Measurements from ENCODE around the gene EFNA2. TPM values are rescaled to one million over a fixed set of nuclear protein-coding genes. Genes with fewer than 3 reads are reported as not detected.
A peak's percentile ranks its signal among the peaks of the same experiment; 100 is the strongest.

EFNA2 gene
- polyA plus RNA-seq, 1 of the 3 experiments (the other 2 are of a cell fraction) = 1.1 TPM

DNA sequence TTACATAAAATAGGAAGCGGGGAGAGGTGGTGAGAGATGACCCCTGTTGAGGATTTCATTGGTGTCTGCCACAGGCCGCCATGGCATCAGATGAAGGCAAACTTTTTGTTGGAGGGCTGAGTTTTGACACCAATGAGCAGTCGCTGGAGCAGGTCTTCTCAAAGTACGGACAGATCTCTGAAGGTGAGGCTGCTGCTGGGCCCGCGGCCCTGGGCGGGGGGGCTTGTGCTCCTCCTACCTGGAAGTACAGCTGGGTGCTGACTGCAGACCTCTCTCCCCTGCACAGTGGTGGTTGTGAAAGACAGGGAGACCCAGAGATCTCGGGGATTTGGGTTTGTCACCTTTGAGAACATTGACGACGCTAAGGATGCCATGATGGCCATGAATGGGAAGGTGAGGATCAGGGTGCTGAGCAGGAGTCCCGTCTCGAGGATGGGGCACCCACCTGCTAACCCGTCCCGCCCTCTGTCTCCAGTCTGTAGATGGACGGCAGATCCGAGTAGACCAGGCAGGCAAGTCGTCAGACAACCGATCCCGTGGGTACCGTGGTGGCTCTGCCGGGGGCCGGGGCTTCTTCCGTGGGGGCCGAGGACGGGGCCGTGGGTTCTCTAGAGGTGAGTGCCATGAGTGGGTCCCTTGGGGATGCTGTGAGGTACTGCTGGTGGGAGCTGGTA lies 14.7 kb upstream of the EFNA2 start:
- H3K4me2 ChIP-seq = peak overlapping the region; percentile 98
- TF ChIP-seq RAD21 (IDR thresholded peaks at IDR 0.05; ENCODE audit: low read length) (no peak), YY1 (IDR thresholded peaks at IDR 0.05; ENCODE audit: low read depth) (no peak), TCF12 (IDR thresholded peaks at IDR 0.05) (no peak), FOXJ3 (CRISPR knock-in tag; IDR thresholded peaks at IDR 0.05) (no peak)
- TF ChIP-seq, protein P1, sequence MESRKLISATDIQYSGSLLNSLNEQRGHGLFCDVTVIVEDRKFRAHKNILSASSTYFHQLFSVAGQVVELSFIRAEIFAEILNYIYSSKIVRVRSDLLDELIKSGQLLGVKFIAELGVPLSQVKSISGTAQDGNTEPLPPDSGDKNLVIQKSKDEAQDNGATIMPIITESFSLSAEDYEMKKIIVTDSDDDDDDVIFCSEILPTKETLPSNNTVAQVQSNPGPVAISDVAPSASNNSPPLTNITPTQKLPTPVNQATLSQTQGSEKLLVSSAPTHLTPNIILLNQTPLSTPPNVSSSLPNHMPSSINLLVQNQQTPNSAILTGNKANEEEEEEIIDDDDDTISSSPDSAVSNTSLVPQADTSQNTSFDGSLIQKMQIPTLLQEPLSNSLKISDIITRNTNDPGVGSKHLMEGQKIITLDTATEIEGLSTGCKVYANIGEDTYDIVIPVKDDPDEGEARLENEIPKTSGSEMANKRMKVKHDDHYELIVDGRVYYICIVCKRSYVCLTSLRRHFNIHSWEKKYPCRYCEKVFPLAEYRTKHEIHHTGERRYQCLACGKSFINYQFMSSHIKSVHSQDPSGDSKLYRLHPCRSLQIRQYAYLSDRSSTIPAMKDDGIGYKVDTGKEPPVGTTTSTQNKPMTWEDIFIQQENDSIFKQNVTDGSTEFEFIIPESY (IDR thresholded peaks at IDR 0.05; ENCODE audit: borderline replicate concordance, low read depth) = no peak
- TF ChIP-seq, protein P2, sequence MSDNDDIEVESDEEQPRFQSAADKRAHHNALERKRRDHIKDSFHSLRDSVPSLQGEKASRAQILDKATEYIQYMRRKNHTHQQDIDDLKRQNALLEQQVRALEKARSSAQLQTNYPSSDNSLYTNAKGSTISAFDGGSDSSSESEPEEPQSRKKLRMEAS (IDR thresholded peaks at IDR 0.05; ENCODE audit: low read depth) = no peak
- DNase-seq = no peak
- H3K4me1 ChIP-seq (ENCODE audit: control insufficient read depth in 1 of 2, insufficient read depth in 2 of 2, low read depth in 1 of 2, low read length in 1 of 2) = peaks cover 36 to 62% of the 10 kb centered on the region in 2 experiments; a peak in 3 of 4 replicates
- peaks cover 45 to 50% of the 10 kb centered on the region in 2 experiments for H3K36me3 ChIP-seq (replicated peaks in 1 of 2; ENCODE audit: control insufficient read depth in 1 of 2, insufficient read depth in 2 of 2, low read length in 1 of 2)
- no peaks in the 10 kb centered on the region for H3K9me2 ChIP-seq
- ChIA-PET POLR2A (no interaction called here), CTCF (interaction anchor here (1.3 to 5.8 kb wide), 2 partner anchors 27 to 31 kb away, joined by 3 to 62 read pairs; no protein-coding TSS in a partner anchor)
- H3K4me3 ChIP-seq (ENCODE audit: low read depth in 2 of 2, low read length in 1 of 2) = peak overlapping the region; percentile 78 to 86
- H3F3A ChIP-seq (replicated peaks; ENCODE audit: insufficient read depth) = peaks cover 59% of the 10 kb centered on the region
- peaks cover 53% of the 10 kb centered on the region for H4K20me1 ChIP-seq (ENCODE audit: insufficient read depth)
- H3K27me3 ChIP-seq (ENCODE audit: insufficient read depth) = no peaks in the 10 kb centered on the region
- H3K27ac ChIP-seq (ENCODE audit: low read depth in 2 of 2, low read length in 1 of 2) = peak overlapping the region; percentile 31 to 91
- H3K79me2 ChIP-seq (ENCODE audit: insufficient read depth) = peaks cover 57% of the 10 kb centered on the region
- H3K9me3 ChIP-seq = no peaks in the 10 kb centered on the region
- peak overlapping the region; percentile 91 for H3K9ac ChIP-seq
- H2AFZ ChIP-seq (ENCODE audit: low read depth) = no peak overlapping the region
- WGBS (ENCODE audit: low lambda C conversion rate) = 78% methylated on average over 19 of the region's 26 CpGs

DNA sequence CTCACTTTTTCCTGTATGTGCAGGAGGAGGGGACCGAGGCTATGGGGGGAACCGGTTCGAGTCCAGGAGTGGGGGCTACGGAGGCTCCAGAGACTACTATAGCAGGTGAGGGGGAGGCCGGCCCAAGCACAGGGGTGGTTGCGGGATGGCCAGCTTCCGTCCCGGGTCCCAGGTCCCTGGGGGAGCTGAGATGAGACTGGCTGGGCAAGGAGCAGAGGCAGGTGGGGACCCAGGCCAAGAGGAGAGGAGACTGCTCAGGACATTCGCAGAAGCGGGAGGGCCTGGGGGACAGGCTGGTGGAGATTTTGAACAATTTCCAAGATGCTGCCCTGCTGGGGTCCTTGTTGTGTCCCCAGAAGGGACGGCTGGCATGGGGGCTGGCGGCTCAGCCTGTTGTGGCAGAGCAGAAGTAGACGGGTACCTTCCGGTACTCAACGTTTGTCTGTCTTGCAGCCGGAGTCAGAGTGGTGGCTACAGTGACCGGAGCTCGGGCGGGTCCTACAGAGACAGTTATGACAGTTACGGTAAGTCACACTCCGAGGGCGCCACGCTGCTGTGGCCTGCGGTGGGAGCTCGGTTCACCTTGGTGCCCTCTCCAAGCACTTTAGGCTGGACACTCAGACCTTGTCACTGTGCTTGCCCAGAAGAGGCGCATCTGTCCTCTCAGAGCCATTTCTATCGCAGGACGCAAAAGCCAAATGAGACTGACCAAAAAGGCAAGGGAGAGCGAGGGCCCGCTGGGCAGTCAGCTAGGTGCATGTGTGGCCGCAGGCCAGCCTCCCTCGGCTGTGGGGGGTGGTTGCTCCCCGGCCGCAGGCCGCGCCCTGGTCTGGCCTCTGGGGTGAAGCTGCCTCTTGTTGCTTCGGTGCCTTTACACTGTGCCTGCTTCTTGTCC lies 13.9 kb upstream of the EFNA2 start:
- H3F3A ChIP-seq (replicated peaks; ENCODE audit: insufficient read depth) = peaks cover 55% of the 10 kb centered on the region
- peaks cover 36 to 66% of the 10 kb centered on the region in 2 experiments; a peak in 2 of 4 replicates for H3K4me1 ChIP-seq (ENCODE audit: control insufficient read depth in 1 of 2, insufficient read depth in 2 of 2, low read depth in 1 of 2, low read length in 1 of 2)
- DNase-seq = no peak
- H3K36me3 ChIP-seq (replicated peaks in 1 of 2; ENCODE audit: control insufficient read depth in 1 of 2, insufficient read depth in 2 of 2, low read length in 1 of 2) = peaks cover 45 to 50% of the 10 kb centered on the region in 2 experiments
- peak overlapping the region in 1 of 2 experiments; percentile 91; a peak in 2 of 4 replicates for H3K27ac ChIP-seq (ENCODE audit: low read depth in 2 of 2, low read length in 1 of 2)
- no peak overlapping the region for H2AFZ ChIP-seq (ENCODE audit: low read depth)
- ChIA-PET POLR2A (interaction anchor here (0.9 kb wide), 1 partner anchor 9 kb away, joined by 3 read pairs; no protein-coding TSS in a partner anchor), CTCF (interaction anchor here (1.0 to 5.8 kb wide), 4 partner anchors 10 to 31 kb away, joined by 3 to 62 read pairs (median 3); no protein-coding TSS in a partner anchor)
- 95% methylated on average over 25 of the region's 37 CpGs for WGBS (ENCODE audit: low lambda C conversion rate)
- H3K27me3 ChIP-seq (ENCODE audit: insufficient read depth) = no peaks in the 10 kb centered on the region
- H4K20me1 ChIP-seq (ENCODE audit: insufficient read depth) = peaks cover 53% of the 10 kb centered on the region
- H3K4me3 ChIP-seq (ENCODE audit: low read depth in 2 of 2, low read length in 1 of 2) = peak overlapping the region; percentile 78 to 86; a peak in 3 of 4 replicates
- TF ChIP-seq RCOR1 (IDR thresholded peaks at IDR 0.05; ENCODE audit: low read length) = no peak
- TF ChIP-seq RAD21 (IDR thresholded peaks at IDR 0.05; ENCODE audit: low read length) = no peak
- TF ChIP-seq FOXM1 (IDR thresholded peaks at IDR 0.05; ENCODE audit: low read depth) = no peak
- no peak for TF ChIP-seq MXI1 (IDR thresholded peaks at IDR 0.05; ENCODE audit: low read depth, low read length)
- no peak for TF ChIP-seq MEF2A (IDR thresholded peaks at IDR 0.05; ENCODE audit: borderline replicate concordance, low read depth)
- no peak for TF ChIP-seq POLR2AphosphoS5 (IDR thresholded peaks at IDR 0.05; ENCODE audit: low read depth, low read length)
- no peak for TF ChIP-seq TAF1 (IDR thresholded peaks at IDR 0.05; ENCODE audit: borderline replicate concordance, low read depth, low read length)
- no peak for TF ChIP-seq JUND (IDR thresholded peaks at IDR 0.05)
- no peak for TF ChIP-seq NRF1 (IDR thresholded peaks at IDR 0.05; ENCODE audit: low read depth, low read length)
- TF ChIP-seq SIN3A (IDR thresholded peaks at IDR 0.05; ENCODE audit: borderline replicate concordance, low read depth, low read length) = no peak
- no peak for TF ChIP-seq EP300 (IDR thresholded peaks at IDR 0.05; ENCODE audit: borderline replicate concordance in 1 of 2, low read depth in 1 of 2, low read length in 1 of 2)
- TF ChIP-seq YY1 (IDR thresholded peaks at IDR 0.05; ENCODE audit: low read depth) = no peak
- no peak for TF ChIP-seq EZH2phosphoT487 (IDR thresholded peaks at IDR 0.05; ENCODE audit: borderline replicate concordance, low read depth)
- TF ChIP-seq, protein P3, sequence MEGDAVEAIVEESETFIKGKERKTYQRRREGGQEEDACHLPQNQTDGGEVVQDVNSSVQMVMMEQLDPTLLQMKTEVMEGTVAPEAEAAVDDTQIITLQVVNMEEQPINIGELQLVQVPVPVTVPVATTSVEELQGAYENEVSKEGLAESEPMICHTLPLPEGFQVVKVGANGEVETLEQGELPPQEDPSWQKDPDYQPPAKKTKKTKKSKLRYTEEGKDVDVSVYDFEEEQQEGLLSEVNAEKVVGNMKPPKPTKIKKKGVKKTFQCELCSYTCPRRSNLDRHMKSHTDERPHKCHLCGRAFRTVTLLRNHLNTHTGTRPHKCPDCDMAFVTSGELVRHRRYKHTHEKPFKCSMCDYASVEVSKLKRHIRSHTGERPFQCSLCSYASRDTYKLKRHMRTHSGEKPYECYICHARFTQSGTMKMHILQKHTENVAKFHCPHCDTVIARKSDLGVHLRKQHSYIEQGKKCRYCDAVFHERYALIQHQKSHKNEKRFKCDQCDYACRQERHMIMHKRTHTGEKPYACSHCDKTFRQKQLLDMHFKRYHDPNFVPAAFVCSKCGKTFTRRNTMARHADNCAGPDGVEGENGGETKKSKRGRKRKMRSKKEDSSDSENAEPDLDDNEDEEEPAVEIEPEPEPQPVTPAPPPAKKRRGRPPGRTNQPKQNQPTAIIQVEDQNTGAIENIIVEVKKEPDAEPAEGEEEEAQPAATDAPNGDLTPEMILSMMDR (IDR thresholded peaks at IDR 0.05) = no peak
- peak overlapping the region; percentile 91; the same call in 1 of the 2 replicates for H3K9ac ChIP-seq
- no peaks in the 10 kb centered on the region for H3K9me2 ChIP-seq
- H3K9me3 ChIP-seq = no peaks in the 10 kb centered on the region
- peak overlapping the region; percentile 98 for H3K4me2 ChIP-seq
- H3K79me2 ChIP-seq (ENCODE audit: insufficient read depth) = peaks cover 65% of the 10 kb centered on the region

Measured in SK-N-SH (cell line).